GM12878 (cell line): Measurements from ENCODE around the gene MAST4. TPM values are rescaled to one million over a fixed set of nuclear protein-coding genes. Genes with fewer than 3 reads are reported as not detected.

ENCODE experiments used
- ATAC-seq: fragments of 200-7000 bp; cut with Tn5 transposase; 3 replicates; pipeline ENCODE4 v1.9.1; 2020; ENCODE audit warnings: mild to moderate bottlenecking, moderate library complexity
- BruUV-seq: library from RNA; stranded (reverse); fragments of 400-500 nt; replicated peaks from 2 replicates; lab custom pipeline; 2021; lab: Mats Ljungman, UMichigan
- CTCF ChIA-PET: fragments of 300-600 bp; sonication (Branson Sonifier 250); formaldehyde crosslinking; extraction: SDS; loops from one replicate; lab custom pipeline; 2021; ENCODE audit warnings: inconsistent platforms; lab: Yijun Ruan, JAX
- POLR2A ChIA-PET: fragments of 350-600 bp; formaldehyde crosslinking; extraction: SDS; loops from one replicate; lab custom pipeline; 2021; ENCODE audit warnings: inconsistent platforms; lab: Charles Lee
- RAD21 ChIA-PET: fragments of 300-600 bp; sonication (Branson Sonifier 250); formaldehyde crosslinking; loops from one replicate; lab custom pipeline; 2023; ENCODE audit warnings: antibody characterized with exemption; ENCODE audit not compliant: unreplicated experiment; lab: Charles Lee
- SMC1A ChIA-PET: fragments of 300-600 bp; sonication (Branson Sonifier 250); formaldehyde crosslinking; loops from one replicate; lab custom pipeline; 2023; ENCODE audit not compliant: unreplicated experiment, uncharacterized antibody; lab: Charles Lee
- DNase-seq: peaks from one replicate; pipeline ENCODE4 v3.0.0-alpha.2; 2011; ENCODE audit warnings: low read depth, low spot score
- FAIRE-seq: peaks from 3 replicates; lab custom pipeline; 2011; peaks lifted over from hg19 to GRCh38; lab: Jason Lieb, UNC
- H2AFZ ChIP-seq: 2 replicates; pipeline ENCODE4 v1.6.0; 2011; ENCODE audit warnings: low read depth, low read length, control low read depth; ENCODE audit not compliant: control insufficient read depth
- H3K27ac ChIP-seq: 2 replicates; pipeline ENCODE4 v1.5.1; 2011; ENCODE audit warnings: control low read depth; ENCODE audit not compliant: control insufficient read depth, insufficient read depth
- H3K27me3 ChIP-seq, 2 experiments: replicated peaks in 1 of 2; 2 replicates each; pipeline versions ENCODE4 v1.6.0 to v1.6.1; 2011; ENCODE audit warnings: low read length in 1 of 2; ENCODE audit not compliant: control insufficient read depth in 2 of 2, insufficient read depth in 2 of 2
- H3K36me3 ChIP-seq, 2 experiments: 2 replicates each; pipeline ENCODE4 v1.5.1; 2011; ENCODE audit warnings: low read length in 1 of 2; ENCODE audit not compliant: control insufficient read depth in 2 of 2, insufficient read depth in 2 of 2
- H3K4me1 ChIP-seq: 2 replicates; pipeline ENCODE4 v1.6.1; 2011; ENCODE audit warnings: mild to moderate bottlenecking, low read length, moderate library complexity, mixed read lengths; ENCODE audit not compliant: control insufficient read depth, insufficient read depth
- H3K4me2 ChIP-seq: 2 replicates; pipeline ENCODE4 v1.6.0; 2011; ENCODE audit warnings: control low read depth; ENCODE audit not compliant: control insufficient read depth, insufficient read depth
- H3K4me3 ChIP-seq: fragments of 200-600 bp; sonication (generic); 2 replicates; pipeline ENCODE4 v1.5.1; 2016
- H3K79me2 ChIP-seq: 2 replicates; pipeline ENCODE4 v1.6.0; 2011; ENCODE audit warnings: low read length; ENCODE audit not compliant: control insufficient read depth, insufficient read depth
- H3K9ac ChIP-seq: 2 replicates; pipeline ENCODE4 v1.8.0; 2011; ENCODE audit warnings: low read length, control low read depth, mixed read lengths; ENCODE audit not compliant: control insufficient read depth, insufficient read depth
- H3K9me3 ChIP-seq: replicated peaks from 3 replicates; pipeline ENCODE4 v1.5.1; 2011; ENCODE audit warnings: mild to moderate bottlenecking, low read length; ENCODE audit not compliant: control insufficient read depth, insufficient read depth
- H4K20me1 ChIP-seq: 2 replicates; pipeline ENCODE4 v1.6.0; 2011; ENCODE audit not compliant: control insufficient read depth, insufficient read depth
- ATF2 ChIP-seq: IDR thresholded peaks from 2 replicates; pipeline ENCODE4 v1.6.1; 2012; ENCODE audit warnings: low read length, inconsistent platforms
- GABPA ChIP-seq: IDR thresholded peaks from 2 replicates; pipeline ENCODE4 v1.6.1; 2014; ENCODE audit warnings: antibody characterized with exemption, low read depth, mild to moderate bottlenecking, inconsistent platforms
- IKZF1 ChIP-seq: fragments of 450-650 bp; conservative IDR thresholded peaks from 2 replicates; pipeline ENCODE4 v1.6.1; 2017; ENCODE audit warnings: antibody characterized with exemption, mild to moderate bottlenecking
- MEF2B ChIP-seq: fragments of 450-650 bp; IDR thresholded peaks from 2 replicates; pipeline ENCODE4 v1.6.1; 2018; ENCODE audit warnings: mild to moderate bottlenecking, moderate library complexity; ENCODE audit not compliant: partially characterized antibody, poor library complexity, severe bottlenecking
- PAX8 ChIP-seq: fragments of 450-650 bp; IDR thresholded peaks from 2 replicates; pipeline ENCODE4 v1.6.1; 2017; ENCODE audit warnings: mild to moderate bottlenecking, moderate library complexity
- RBBP5 ChIP-seq: fragments of 200-600 bp; sonication (generic); conservative IDR thresholded peaks from 2 replicates; pipeline ENCODE4 v1.6.1; 2016
- SMC3 ChIP-seq: IDR thresholded peaks from 2 replicates; pipeline ENCODE4 v1.6.1; 2011; ENCODE audit warnings: low read length, improper control_type of control experiment, borderline replicate concordance
- USF1 ChIP-seq: IDR thresholded peaks from 2 replicates; pipeline ENCODE4 v1.6.1; 2011; ENCODE audit warnings: borderline replicate concordance, low read depth, mild to moderate bottlenecking, moderate library complexity, mixed read lengths, low read length; ENCODE audit not compliant: insufficient read depth; ENCODE audit errors: extremely low read length
- WRNIP1 ChIP-seq: IDR thresholded peaks from 2 replicates; pipeline ENCODE4 v1.6.1; 2011; ENCODE audit warnings: low read depth, low read length, improper control_type of control experiment, borderline replicate concordance
- ZNF207 ChIP-seq: fragments of 450-650 bp; IDR thresholded peaks from 2 replicates; pipeline ENCODE4 v1.6.1; 2014; ENCODE audit warnings: antibody characterized with exemption, mild to moderate bottlenecking, borderline replicate concordance
- WGBS: methylation state at CpG from one replicate; pipeline ENCODE4 v1.1.6; 2016; ENCODE audit warnings: low lambda C conversion rate; ENCODE audit not compliant: insufficient replicate concordance, insufficient coverage; ENCODE audit errors: missing lambda C conversion rate; 5-methylcytosine and 5-hydroxymethylcytosine counted together
- in situ Hi-C: fragments of 300-500 bp; cut with MboI; formaldehyde crosslinking; loops from 9 replicates; pipeline ENCODE4 v1.14.3; 2018; ENCODE audit warnings: mixed read lengths
- intact Hi-C: fragments of 100-400 bp; cut with micrococcal nuclease; formaldehyde crosslinking; loops from one replicate; pipeline ENCODE4 v1.14.2; 2022; ENCODE audit not compliant: unreplicated experiment
- polyA plus RNA-seq, 11 experiments: library from polyadenylated mRNA; depleted of rRNA in 4 of 11; unstranded in 6 of 11; stranded (reverse) in 5 of 11; fragments of >200 nt; fragmentation: Nextera tagmentation in 4 of 11; fragmentation: Illumina TruSeq in 1 of 11; extraction: Ambion mirVana in 4 of 11; extraction: Trizol in 1 of 11; gene quantifications; 1 replicate in 1 of 11; 2 replicates in 10 of 11; pipeline versions ENCODE4 v1.2.1 to v1.2.3, GENCODE V29; 2011 to 2016; ENCODE audit warnings: inconsistent platforms in 2 of 11, missing spikeins in 2 of 11, low read depth in 1 of 11
- total RNA-seq, 4 experiments: library from RNA; depleted of rRNA in 3 of 4; stranded (reverse); fragments of >200 nt in 3 of 4; fragmentation: Illumina TruSeq in 1 of 4; extraction: Trizol in 1 of 4; gene quantifications; 2 replicates each; pipeline versions ENCODE4 v1.2.1 to v1.2.3, GENCODE V29; 2013 to 2021
- TF ChIP-seq, protein P1 (sequence below): fragments of 450-650 bp; IDR thresholded peaks from 2 replicates; pipeline ENCODE4 v1.6.1; 2016; ENCODE audit warnings: mild to moderate bottlenecking, moderate library complexity, borderline replicate concordance
- TF ChIP-seq, protein P2 (sequence below): fragments of 450-650 bp; IDR thresholded peaks from 2 replicates; pipeline ENCODE4 v1.6.1; 2016; ENCODE audit warnings: mild to moderate bottlenecking
- TF ChIP-seq, protein P3 (sequence below): fragments of 450-650 bp; formaldehyde crosslinking; IDR thresholded peaks from 2 replicates; pipeline ENCODE4 v1.4.0; 2022; ENCODE audit warnings: mild to moderate bottlenecking, moderate library complexity

Gene MAST4
- total and polyA plus RNA-seq, 10 of the 15 experiments (the other 5 are each of a cell fraction or from before 2014, with no cell fraction given) = 0.02 to 1.6 (median 0.29) TPM; not detected in 1

DNA sequence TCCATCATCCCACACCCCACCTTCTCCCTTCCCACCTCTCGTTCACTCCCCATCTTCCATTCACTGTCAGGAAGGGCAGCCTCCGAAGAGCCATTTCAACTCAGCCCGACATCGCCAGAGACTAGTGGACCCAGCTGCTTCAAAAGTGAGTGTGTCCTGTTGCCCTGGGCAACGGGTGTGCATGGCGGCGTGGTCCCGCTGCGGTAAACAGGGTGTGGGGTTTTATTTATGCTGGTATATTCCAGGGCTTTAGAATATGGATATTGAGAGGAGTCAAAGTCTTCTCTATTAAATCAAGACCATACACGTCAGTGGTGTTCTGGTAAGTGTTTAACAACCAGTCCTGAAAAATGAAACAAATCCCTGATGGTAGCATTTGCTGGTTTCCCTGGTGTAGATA, 274.5 kb downstream of the MAST4 start:
- Histone ChIP-seq H3K4me3 (no peak overlapping the region), H3K4me1 (no peaks in the 10 kb centered on the region), H3K4me2 (no peak overlapping the region), H3K27ac (no peak overlapping the region), H4K20me1 (no peaks in the 10 kb centered on the region), H3K9ac (no peak overlapping the region), H3K36me3 (no peaks in the 10 kb centered on the region), H3K79me2 (no peaks in the 10 kb centered on the region), H3K27me3 (no peaks in the 10 kb centered on the region), H3K9me3 (no peaks in the 10 kb centered on the region), H2AFZ (no peak overlapping the region)
- POLR2A ChIA-PET = no interaction called here
- DNase-seq (no peak), FAIRE-seq (no peak), ATAC-seq (no peak)
- CTCF ChIA-PET = no interaction called here
- SMC1A ChIA-PET = no interaction called here
- no TSS peak for BruUV-seq
- in situ Hi-C loops = no loop called here
- 63% methylated on average over 10 of the region's 10 CpGs for WGBS
- RAD21 ChIA-PET = no interaction called here
- intact Hi-C loops = no loop called here
- TF ChIP-seq, protein P1, sequence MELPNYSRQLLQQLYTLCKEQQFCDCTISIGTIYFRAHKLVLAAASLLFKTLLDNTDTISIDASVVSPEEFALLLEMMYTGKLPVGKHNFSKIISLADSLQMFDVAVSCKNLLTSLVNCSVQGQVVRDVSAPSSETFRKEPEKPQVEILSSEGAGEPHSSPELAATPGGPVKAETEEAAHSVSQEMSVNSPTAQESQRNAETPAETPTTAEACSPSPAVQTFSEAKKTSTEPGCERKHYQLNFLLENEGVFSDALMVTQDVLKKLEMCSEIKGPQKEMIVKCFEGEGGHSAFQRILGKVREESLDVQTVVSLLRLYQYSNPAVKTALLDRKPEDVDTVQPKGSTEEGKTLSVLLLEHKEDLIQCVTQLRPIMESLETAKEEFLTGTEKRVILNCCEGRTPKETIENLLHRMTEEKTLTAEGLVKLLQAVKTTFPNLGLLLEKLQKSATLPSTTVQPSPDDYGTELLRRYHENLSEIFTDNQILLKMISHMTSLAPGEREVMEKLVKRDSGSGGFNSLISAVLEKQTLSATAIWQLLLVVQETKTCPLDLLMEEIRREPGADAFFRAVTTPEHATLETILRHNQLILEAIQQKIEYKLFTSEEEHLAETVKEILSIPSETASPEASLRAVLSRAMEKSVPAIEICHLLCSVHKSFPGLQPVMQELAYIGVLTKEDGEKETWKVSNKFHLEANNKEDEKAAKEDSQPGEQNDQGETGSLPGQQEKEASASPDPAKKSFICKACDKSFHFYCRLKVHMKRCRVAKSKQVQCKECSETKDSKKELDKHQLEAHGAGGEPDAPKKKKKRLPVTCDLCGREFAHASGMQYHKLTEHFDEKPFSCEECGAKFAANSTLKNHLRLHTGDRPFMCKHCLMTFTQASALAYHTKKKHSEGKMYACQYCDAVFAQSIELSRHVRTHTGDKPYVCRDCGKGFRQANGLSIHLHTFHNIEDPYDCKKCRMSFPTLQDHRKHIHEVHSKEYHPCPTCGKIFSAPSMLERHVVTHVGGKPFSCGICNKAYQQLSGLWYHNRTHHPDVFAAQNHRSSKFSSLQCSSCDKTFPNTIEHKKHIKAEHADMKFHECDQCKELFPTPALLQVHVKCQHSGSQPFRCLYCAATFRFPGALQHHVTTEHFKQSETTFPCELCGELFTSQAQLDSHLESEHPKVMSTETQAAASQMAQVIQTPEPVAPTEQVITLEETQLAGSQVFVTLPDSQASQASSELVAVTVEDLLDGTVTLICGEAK = no peak
- TF ChIP-seq WRNIP1 = no peak
- TF ChIP-seq MEF2B = no peak
- TF ChIP-seq USF1 = no peak
- no peak for TF ChIP-seq GABPA
- no peak for TF ChIP-seq RBBP5
- TF ChIP-seq ATF2 = no peak
- no peak for TF ChIP-seq PAX8
- no peak for TF ChIP-seq ZNF207
- TF ChIP-seq SMC3 = no peak
- TF ChIP-seq IKZF1 = no peak
- TF ChIP-seq, protein P2, sequence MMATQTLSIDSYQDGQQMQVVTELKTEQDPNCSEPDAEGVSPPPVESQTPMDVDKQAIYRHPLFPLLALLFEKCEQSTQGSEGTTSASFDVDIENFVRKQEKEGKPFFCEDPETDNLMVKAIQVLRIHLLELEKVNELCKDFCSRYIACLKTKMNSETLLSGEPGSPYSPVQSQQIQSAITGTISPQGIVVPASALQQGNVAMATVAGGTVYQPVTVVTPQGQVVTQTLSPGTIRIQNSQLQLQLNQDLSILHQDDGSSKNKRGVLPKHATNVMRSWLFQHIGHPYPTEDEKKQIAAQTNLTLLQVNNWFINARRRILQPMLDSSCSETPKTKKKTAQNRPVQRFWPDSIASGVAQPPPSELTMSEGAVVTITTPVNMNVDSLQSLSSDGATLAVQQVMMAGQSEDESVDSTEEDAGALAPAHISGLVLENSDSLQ = no peak
- TF ChIP-seq, protein P3, sequence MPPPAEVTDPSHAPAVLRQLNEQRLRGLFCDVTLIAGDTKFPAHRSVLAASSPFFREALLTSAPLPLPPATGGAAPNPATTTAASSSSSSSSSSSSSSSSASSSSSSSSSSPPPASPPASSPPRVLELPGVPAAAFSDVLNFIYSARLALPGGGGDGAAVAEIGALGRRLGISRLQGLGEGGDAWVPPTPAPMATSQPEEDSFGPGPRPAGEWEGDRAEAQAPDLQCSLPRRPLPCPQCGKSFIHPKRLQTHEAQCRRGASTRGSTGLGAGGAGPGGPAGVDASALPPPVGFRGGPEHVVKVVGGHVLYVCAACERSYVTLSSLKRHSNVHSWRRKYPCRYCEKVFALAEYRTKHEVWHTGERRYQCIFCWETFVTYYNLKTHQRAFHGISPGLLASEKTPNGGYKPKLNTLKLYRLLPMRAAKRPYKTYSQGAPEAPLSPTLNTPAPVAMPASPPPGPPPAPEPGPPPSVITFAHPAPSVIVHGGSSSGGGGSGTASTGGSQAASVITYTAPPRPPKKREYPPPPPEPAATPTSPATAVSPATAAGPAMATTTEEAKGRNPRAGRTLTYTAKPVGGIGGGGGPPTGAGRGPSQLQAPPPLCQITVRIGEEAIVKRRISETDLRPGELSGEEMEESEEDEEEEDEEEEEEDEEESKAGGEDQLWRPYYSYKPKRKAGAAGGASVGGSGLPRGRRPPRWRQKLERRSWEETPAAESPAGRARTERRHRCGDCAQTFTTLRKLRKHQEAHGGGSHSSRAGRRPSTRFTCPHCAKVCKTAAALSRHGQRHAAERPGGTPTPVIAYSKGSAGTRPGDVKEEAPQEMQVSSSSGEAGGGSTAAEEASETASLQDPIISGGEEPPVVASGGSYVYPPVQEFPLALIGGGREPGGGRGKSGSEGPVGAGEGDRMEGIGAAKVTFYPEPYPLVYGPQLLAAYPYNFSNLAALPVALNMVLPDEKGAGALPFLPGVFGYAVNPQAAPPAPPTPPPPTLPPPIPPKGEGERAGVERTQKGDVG (CRISPR knock-in tag) = no peak
